Fibroblast of lung (primary cell): Measurements from ENCODE around the gene ZNF552.

ENCODE experiments used
- CTCF ChIP-seq, 2 donors: IDR thresholded peaks in 1 of 2; conservative IDR thresholded peaks in 1 of 2; 1 replicate in 1 of 2; 2 replicates in 1 of 2; pipeline ENCODE4 v1.5.1; 2011 to 2012; ENCODE audit warnings: low read length in 2 of 2, control low read depth in 1 of 2, inconsistent platforms in 1 of 2, low read depth in 1 of 2, mild to moderate bottlenecking in 1 of 2
- EZH2 ChIP-seq: IDR thresholded peaks from 2 replicates; pipeline ENCODE4 v1.5.1; 2012; ENCODE audit warnings: low read length, control low read depth, mild to moderate bottlenecking; ENCODE audit errors: missing control alignments

- TF ChIP-seq CTCF (conservative IDR thresholded peaks at IDR 0.05 in 1 of 2, IDR thresholded peaks at IDR 0.05 in 1 of 2; ENCODE audit: low read depth in 1 of 2, low read length in 2 of 2) (no peak), EZH2 (no peak)
These were observed 3.3 kb upstream of the ZNF552 start for GRCh38 chr19:57817976-57818375.
